Endothelial cell of hepatic sinusoid (primary cell): ENCODE measurements around the gene NACAD.

Experiments
- in situ Hi-C: cut with HindIII; loops from 2 replicates; pipeline ENCODE4 v1.10.0; 2017; ENCODE audit warnings: low sequenced_read_pairs

The NACAD gene

GRCh38 chr7:45077579-45077978 is 11.2 kb downstream of the NACAD start:
- in situ Hi-C loops: loop anchor here (5.0 kb wide), 1 partner anchor 40 kb away; no protein-coding TSS in a partner anchor

- in situ Hi-C loops: loop anchor here (5.0 kb wide), 1 partner anchor 40 kb away; no protein-coding TSS in a partner anchor
These were observed 11.8 kb downstream of the NACAD start for GRCh38 chr7:45076946-45077345.

GRCh38 chr7:45075871-45076796 is 12.6 kb downstream of the NACAD start:
- in situ Hi-C loops: loop anchor here (5.0 kb wide), 1 partner anchor 39 kb away; no protein-coding TSS in a partner anchor

GRCh38 chr7:45075355-45075644 is 13.5 kb downstream of the NACAD start:
- in situ Hi-C loops: loop anchor here (5.0 kb wide), 1 partner anchor 38 kb away; no protein-coding TSS in a partner anchor

GRCh38 chr7:45074528-45075354 is 14.0 kb downstream of the NACAD start:
- in situ Hi-C loops: loop anchor here (5.0 kb wide), 1 partner anchor 37 kb away; no protein-coding TSS in a partner anchor

- in situ Hi-C loops: no loop called here
These were observed 14.8 kb downstream of the NACAD start for GRCh38 chr7:45073786-45074527.

GRCh38 chr7:45073031-45073785 is 15.6 kb downstream of the NACAD start:
- in situ Hi-C loops: no loop called here

- in situ Hi-C loops: no loop called here
These were observed 16.4 kb downstream of the NACAD start for GRCh38 chr7:45072131-45073030.

- in situ Hi-C loops: no loop called here
These were observed 17.2 kb downstream of the NACAD start for GRCh38 chr7:45071528-45071927.

- in situ Hi-C loops: no loop called here
These were observed 18.5 kb downstream of the NACAD start for GRCh38 chr7:45070254-45070642.

GRCh38 chr7:45069444-45070253 is 19.1 kb downstream of the NACAD start:
- in situ Hi-C loops: no loop called here

- in situ Hi-C loops: no loop called here
These were observed 20.3 kb downstream of the NACAD start for GRCh38 chr7:45068236-45069023.

GRCh38 chr7:45067582-45067981 is 21.2 kb downstream of the NACAD start:
- in situ Hi-C loops: no loop called here

- in situ Hi-C loops: no loop called here
These were observed 22.4 kb downstream of the NACAD start for GRCh38 chr7:45066409-45066808.

- in situ Hi-C loops: no loop called here
These were observed 23.5 kb downstream of the NACAD start for GRCh38 chr7:45065031-45065995.

GRCh38 chr7:45064047-45064725 is 24.6 kb downstream of the NACAD start:
- in situ Hi-C loops: no loop called here
